GM19372 (cell line): ENCODE data around the gene TRIM16.
"Not testable (repeated sequence)": the region's sequence is repeated elsewhere in the genome, so short reads cannot be mapped to it uniquely, and the experiment has no call there.

Experiments used
- ATAC-seq: cut with Tn5 transposase; IDR thresholded peaks from one replicate; pipeline ENCODE4 v1.9.1; 2021; ENCODE audit warnings: mild to moderate bottlenecking, low read depth, moderate library complexity; ENCODE audit not compliant: unreplicated experiment

Gene TRIM16

GRCh38 chr17:15659236-15659635 lies 24.9 kb downstream of the TRIM16 start:
- no peak for ATAC-seq

GRCh38 chr17:15658296-15658695 lies 25.8 kb downstream of the TRIM16 start:
- no peak for ATAC-seq

GRCh38 chr17:15657868-15658267 lies 26.2 kb downstream of the TRIM16 start:
- no peak for ATAC-seq

- ATAC-seq, result no peak
Observed at GRCh38 chr17:15654886-15655561, 29.1 kb downstream of the TRIM16 start.

GRCh38 chr17:15654401-15654800 lies 29.7 kb downstream of the TRIM16 start:
- ATAC-seq, result not testable (repeated sequence)

- ATAC-seq, result no peak
Observed at GRCh38 chr17:15652960-15653359, 31.2 kb downstream of the TRIM16 start.

- peak; percentile 84 for ATAC-seq
Observed at GRCh38 chr17:15651583-15652110, 32.5 kb downstream of the TRIM16 start.

GRCh38 chr17:15650741-15651582 lies 33.1 kb downstream of the TRIM16 start:
- ATAC-seq, result no peak

GRCh38 chr17:15649861-15650421 lies 34.2 kb downstream of the TRIM16 start:
- ATAC-seq, result no peak

GRCh38 chr17:15648386-15648785 lies 35.7 kb downstream of the TRIM16 start:
- no peak for ATAC-seq

- ATAC-seq, result not testable (repeated sequence)
Observed at GRCh38 chr17:15645942-15646312, 38.2 kb downstream of the TRIM16 start.

- ATAC-seq, result not testable (repeated sequence)
Observed at GRCh38 chr17:15645099-15645941, 38.8 kb downstream of the TRIM16 start.

- not testable (repeated sequence) for ATAC-seq
Observed at GRCh38 chr17:15642505-15643251, 41.4 kb downstream of the TRIM16 start.

GRCh38 chr17:15642014-15642413 lies 42.1 kb downstream of the TRIM16 start:
- not testable (repeated sequence) for ATAC-seq

GRCh38 chr17:15630930-15631453 lies 53.1 kb downstream of the TRIM16 start:
- ATAC-seq, result not testable (repeated sequence)

- ATAC-seq, result not testable (repeated sequence)
Observed at GRCh38 chr17:15629991-15630390, 54.1 kb downstream of the TRIM16 start.

GRCh38 chr17:15623661-15624209 lies 60.4 kb downstream of the TRIM16 start:
- ATAC-seq, result not testable (repeated sequence)

GRCh38 chr17:15623255-15623654 lies 60.9 kb downstream of the TRIM16 start:
- not testable (repeated sequence) for ATAC-seq

GRCh38 chr17:15622124-15622523 lies 62.0 kb downstream of the TRIM16 start:
- ATAC-seq, result not testable (repeated sequence)
